ENCODE data around the gene CAMK1D. TPM values are rescaled to one million over a fixed set of nuclear protein-coding genes. Genes with fewer than 3 reads are reported as not detected.

Gene CAMK1D
- total RNA-seq, 2 experiments from 2014 or later, result 7.5 to 9.0 TPM

DNA sequence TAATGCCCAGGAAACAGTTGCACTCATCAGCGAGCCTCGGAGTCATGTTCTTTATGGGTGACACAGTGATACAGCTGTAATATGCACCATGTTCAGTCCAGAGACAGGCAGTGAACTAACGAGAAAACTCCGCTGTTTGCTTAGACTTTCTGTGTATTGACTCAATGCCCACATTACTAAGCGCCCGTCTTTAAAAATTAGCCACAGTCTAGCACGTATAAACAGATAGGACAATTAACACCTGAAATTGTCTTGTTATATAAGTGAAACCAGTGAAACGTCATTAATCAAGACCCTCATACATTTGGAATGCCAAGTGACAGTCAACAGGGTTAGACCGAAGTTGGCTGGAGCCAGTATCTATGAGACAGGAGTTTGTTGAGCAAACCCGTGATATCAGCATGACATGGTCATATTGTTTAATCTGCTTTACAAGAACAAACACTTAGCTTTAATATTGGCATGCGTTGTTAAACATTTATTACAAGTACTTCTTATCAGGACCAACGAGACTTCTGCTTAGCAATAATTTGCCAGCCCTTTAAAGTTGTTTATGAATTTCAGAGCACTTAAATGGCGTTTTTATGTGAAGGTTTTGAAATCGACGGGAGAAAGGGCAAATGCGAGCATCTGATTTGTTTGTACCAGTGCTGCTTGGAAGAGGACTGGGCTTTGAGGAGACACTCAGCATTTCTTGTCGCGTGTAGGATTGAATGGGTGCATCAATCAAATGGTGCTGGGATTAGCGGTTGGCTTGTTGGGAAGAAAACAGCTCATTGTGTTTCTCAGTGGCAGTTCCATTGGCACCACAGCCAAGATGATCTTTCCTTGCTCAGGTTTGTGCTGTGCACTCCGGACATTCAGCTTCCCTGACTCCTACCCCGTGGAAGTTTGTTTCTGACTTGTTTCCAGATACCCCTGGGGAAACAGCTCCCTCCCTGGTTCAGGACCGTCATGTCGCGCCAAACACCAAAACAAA is 56.3 kb downstream of the CAMK1D start:
- DNase-seq, result no peak
- Mint-ChIP-seq H3K9me3 (peaks cover 1% of the 10 kb centered on the region), H3K27me3 (peaks cover 5% of the 10 kb centered on the region), H3K4me1 (peaks cover 16% of the 10 kb centered on the region), H3K36me3 (peaks cover 1% of the 10 kb centered on the region), H3K4me3 (no peak overlapping the region), H3K27ac (no peak overlapping the region)
- no peak for ATAC-seq (ENCODE audit: low read depth)
- POLR2A ChIA-PET, result interaction anchor here (0.6 to 1.2 kb wide), 2 partner anchors 57 to 1179 kb away, joined by 3 read pairs; no protein-coding TSS in a partner anchor

DNA sequence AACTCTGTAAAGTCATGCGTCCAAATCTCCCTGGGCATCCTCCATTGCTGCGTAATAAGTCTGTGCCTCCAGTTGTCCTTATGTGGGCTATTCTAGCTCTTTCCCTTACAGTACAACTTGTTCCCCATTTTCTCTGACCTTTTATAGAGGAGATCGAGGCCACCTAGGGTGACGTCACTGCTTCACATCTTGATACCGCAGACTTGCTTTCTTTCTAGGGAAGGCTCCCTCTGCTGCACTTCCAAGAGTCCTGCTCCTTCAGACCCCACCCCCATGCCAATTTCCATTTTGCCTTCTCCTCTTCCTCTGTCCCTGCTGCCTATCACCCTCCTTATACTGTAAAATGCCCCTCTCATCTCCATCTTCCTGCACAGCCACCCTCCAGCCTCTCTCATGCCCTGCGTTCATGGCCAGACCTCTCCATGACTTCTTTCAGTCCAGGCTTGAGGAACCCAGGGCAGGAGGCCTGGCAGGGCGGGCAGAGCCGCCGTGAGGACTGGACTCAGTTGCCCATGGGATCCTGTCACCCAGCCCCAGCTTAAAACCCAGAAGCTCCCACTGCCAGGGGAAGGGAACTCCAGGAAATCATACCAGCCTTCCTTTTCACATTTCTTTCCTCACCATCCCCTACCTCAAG is 57.5 kb downstream of the CAMK1D start:
- Mint-ChIP-seq H3K9me3 (peaks cover 1% of the 10 kb centered on the region), H3K36me3 (peaks cover 1% of the 10 kb centered on the region), H3K27ac (no peak overlapping the region), H3K4me3 (no peak overlapping the region), H3K4me1 (peaks cover 16% of the 10 kb centered on the region), H3K27me3 (peaks cover 5% of the 10 kb centered on the region)
- ATAC-seq (ENCODE audit: low read depth), result no peak
- POLR2A ChIA-PET, result interaction anchor here (0.6 kb wide), 1 partner anchor 1029 kb away, joined by 4 read pairs; no protein-coding TSS in a partner anchor
- no peak for DNase-seq

GRCh38 chr10:12408472-12408871 is 59.1 kb downstream of the CAMK1D start:
- H3K27ac Mint-ChIP-seq, result no peak overlapping the region
- peak; percentile 4 for DNase-seq
- ATAC-seq (ENCODE audit: low read depth), result no peak
- H3K36me3 Mint-ChIP-seq, result peaks cover 4% of the 10 kb centered on the region
- H3K27me3 Mint-ChIP-seq, result peaks cover 5% of the 10 kb centered on the region
- POLR2A ChIA-PET, result no interaction called here
- no peak overlapping the region for H3K4me3 Mint-ChIP-seq
- H3K9me3 Mint-ChIP-seq, result peaks cover 4% of the 10 kb centered on the region
- peaks cover 25% of the 10 kb centered on the region for H3K4me1 Mint-ChIP-seq

- H3K4me3 Mint-ChIP-seq, result no peak overlapping the region
- DNase-seq (no peak), ATAC-seq (ENCODE audit: low read depth) (no peak)
- no peak overlapping the region for H3K27ac Mint-ChIP-seq
- POLR2A ChIA-PET, result no interaction called here
- H3K36me3 Mint-ChIP-seq, result peaks cover 6% of the 10 kb centered on the region
- peaks cover 5% of the 10 kb centered on the region for H3K27me3 Mint-ChIP-seq
- peaks cover 25% of the 10 kb centered on the region for H3K4me1 Mint-ChIP-seq
- peaks cover 4% of the 10 kb centered on the region for H3K9me3 Mint-ChIP-seq
Observed at GRCh38 chr10:12409161-12409560, 59.8 kb downstream of the CAMK1D start.

DNA sequence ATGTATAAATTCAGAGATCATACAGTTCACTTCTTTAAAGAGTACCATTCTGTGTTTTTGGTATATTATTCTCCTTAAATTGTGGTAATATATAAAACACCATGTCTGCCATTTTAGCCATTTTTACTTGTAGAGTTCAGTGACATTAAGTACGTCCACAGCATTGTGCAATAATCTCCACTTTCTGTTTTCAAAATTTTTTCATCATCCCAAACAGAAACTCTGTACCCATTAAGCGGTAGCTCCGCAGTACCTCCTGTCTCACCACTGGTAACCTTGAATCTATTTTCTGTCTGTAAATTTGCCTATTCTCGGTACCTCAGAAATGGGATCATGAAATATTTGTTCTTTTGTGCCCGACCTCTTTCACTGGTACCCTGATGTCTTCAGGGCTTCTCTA is 60.3 kb downstream of the CAMK1D start:
- Mint-ChIP-seq H3K27ac (no peak overlapping the region), H3K9me3 (peaks cover 4% of the 10 kb centered on the region), H3K36me3 (peaks cover 9% of the 10 kb centered on the region), H3K4me3 (no peak overlapping the region), H3K4me1 (peaks cover 25% of the 10 kb centered on the region), H3K27me3 (peaks cover 5% of the 10 kb centered on the region)
- DNase-seq, result no peak
- ATAC-seq (ENCODE audit: low read depth), result no peak
- POLR2A ChIA-PET, result no interaction called here

DNA sequence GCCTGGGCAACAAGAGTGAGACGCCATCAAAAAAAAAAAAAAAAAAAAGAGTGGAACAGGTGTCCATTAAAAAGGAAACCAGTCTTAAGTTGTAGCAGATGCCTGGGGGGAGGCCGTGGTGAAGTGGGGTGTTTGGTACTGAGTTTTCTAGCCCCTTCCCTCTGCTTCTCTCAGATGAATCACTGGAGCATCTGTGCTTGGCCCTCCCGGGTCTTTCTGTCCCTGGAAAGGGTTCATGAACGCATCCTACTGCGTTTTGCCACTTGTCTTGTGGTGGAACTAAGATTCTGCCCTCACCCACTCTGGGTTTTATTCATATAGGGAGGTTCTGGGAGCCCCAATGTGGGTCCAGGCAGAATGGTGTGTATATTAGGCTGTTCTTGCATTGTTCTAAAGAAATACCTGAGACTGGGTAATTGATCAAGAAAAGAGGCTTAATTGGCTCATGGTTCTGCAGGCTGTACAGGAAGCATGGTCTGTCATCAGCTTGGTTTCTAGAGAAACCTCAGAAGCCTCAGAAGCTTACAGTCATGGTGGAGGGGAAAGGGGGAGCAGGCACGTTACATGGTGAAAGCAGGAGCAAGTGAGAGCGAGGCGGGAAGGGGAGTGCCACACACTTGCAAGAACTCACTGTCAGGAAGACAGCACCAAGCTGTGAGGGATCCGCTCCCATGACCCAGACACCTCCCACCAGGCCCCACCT is 63.5 kb downstream of the CAMK1D start:
- ATAC-seq (ENCODE audit: low read depth), result peak; percentile 91
- peak; percentile 52 for DNase-seq
- Mint-ChIP-seq H3K27ac (peak overlapping the region; percentile 34), H3K36me3 (peaks cover 8% of the 10 kb centered on the region), H3K27me3 (no peaks in the 10 kb centered on the region), H3K4me1 (peaks cover 20% of the 10 kb centered on the region), H3K4me3 (peak overlapping the region; percentile 13), H3K9me3 (peaks cover 4% of the 10 kb centered on the region)
- POLR2A ChIA-PET, result no interaction called here

DNA sequence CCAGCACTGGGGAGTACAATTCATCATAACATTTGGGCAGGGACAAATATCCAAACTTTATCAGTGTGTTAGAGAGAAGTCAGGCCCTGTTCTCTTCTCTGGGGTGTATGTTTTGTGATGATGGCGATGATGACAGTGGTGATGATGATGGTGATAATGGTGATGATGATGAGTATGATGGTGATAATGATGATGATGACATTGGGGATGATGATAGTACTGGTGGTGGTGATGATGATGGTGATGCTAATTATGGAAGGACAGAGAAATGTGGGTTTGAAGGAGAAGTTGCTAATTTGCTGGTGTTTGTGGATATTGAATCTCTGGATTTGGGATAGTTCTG is 64.0 kb downstream of the CAMK1D start:
- POLR2A ChIA-PET, result no interaction called here
- Mint-ChIP-seq H3K36me3 (peaks cover 8% of the 10 kb centered on the region), H3K9me3 (peaks cover 4% of the 10 kb centered on the region), H3K4me1 (peaks cover 20% of the 10 kb centered on the region), H3K4me3 (peak overlapping the region; percentile 13), H3K27me3 (no peaks in the 10 kb centered on the region), H3K27ac (peak overlapping the region; percentile 34)
- DNase-seq, result no peak
- no peak for ATAC-seq (ENCODE audit: low read depth)

DNA sequence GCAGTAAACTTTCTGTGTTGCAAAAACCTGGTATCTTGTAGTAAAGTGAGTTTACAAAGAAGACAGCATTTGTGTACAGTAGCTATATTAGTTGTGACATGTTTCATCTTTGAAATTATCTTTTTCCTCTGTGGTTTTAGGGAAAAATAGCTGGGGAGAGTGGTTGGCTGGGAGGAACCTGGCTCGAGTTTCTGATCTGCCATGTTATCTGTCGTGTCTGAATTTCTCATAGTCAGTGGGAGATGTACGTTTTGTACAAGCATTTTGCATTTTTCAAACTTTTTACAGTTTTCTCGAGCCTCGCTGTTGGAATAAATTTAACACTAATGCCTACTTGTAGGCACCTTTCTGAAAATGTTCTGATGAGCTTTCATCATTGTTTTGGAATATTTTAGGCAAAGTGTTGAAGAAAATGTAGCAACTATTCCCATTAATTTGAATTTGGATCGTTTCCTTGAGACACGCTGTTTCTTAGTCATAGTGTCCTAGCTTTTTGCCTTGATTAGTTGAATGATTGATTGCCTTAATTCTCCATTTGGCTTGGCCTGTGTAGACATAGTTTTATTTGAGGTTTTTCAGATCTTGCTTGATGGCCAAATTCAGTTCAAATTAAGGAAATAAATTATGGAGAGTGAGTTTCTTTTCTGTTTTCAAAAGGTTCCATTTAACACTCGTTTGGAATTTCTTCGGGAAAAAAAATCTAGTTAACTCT is 65.1 kb downstream of the CAMK1D start:
- POLR2A ChIA-PET, result no interaction called here
- Mint-ChIP-seq H3K27me3 (no peaks in the 10 kb centered on the region), H3K4me3 (no peak overlapping the region), H3K9me3 (peaks cover 3% of the 10 kb centered on the region), H3K27ac (no peak overlapping the region), H3K36me3 (peaks cover 8% of the 10 kb centered on the region), H3K4me1 (peaks cover 24% of the 10 kb centered on the region)
- DNase-seq, result no peak
- ATAC-seq (ENCODE audit: low read depth), result no peak

DNA sequence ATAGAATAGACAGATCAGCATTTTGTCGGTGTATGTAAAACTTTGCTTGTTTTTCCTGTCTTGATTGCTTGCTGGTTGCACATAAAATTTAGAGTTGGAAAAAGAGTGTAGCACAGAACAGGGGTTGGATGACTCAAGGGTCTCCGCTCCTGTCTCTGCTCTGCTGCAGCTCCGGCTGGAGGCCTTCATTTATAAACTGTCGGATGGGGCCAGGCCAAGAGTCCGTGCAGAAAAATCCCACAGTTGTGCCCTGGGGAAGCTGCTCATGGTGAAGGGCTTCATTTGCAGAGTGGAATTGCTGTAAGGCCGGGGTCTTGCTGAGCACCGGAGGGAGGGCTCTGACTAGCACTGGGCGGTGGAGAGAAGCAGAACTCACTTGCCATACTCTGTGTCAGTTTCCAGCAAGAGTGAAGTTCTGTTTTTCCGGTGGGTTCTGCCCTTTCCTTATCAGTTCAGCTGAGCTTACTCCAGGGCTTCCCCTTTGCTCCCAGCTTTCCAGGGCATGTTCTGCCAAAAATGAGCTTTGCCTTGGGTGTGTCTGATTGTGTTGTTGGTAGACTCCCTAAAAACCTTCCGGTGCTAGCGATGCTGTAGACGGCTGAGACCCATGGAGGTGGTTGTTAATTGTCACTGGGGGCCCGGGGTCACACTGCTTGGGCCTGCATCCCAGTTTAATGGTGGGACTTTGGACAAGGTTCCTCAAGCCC is 67.2 kb downstream of the CAMK1D start:
- peaks cover 22% of the 10 kb centered on the region for H3K4me1 Mint-ChIP-seq
- H3K27me3 Mint-ChIP-seq, result peaks cover 2% of the 10 kb centered on the region
- H3K27ac Mint-ChIP-seq, result no peak overlapping the region
- ATAC-seq (ENCODE audit: low read depth) (no peak), DNase-seq (no peak)
- peaks cover 8% of the 10 kb centered on the region for H3K36me3 Mint-ChIP-seq
- H3K4me3 Mint-ChIP-seq, result no peak overlapping the region
- peaks cover 3% of the 10 kb centered on the region for H3K9me3 Mint-ChIP-seq
- POLR2A ChIA-PET, result no interaction called here

- H3K27me3 Mint-ChIP-seq, result peaks cover 2% of the 10 kb centered on the region
- POLR2A ChIA-PET, result no interaction called here
- H3K27ac Mint-ChIP-seq, result no peak overlapping the region
- H3K36me3 Mint-ChIP-seq, result peaks cover 8% of the 10 kb centered on the region
- ATAC-seq (ENCODE audit: low read depth) (no peak), DNase-seq (no peak)
- H3K4me1 Mint-ChIP-seq, result peaks cover 22% of the 10 kb centered on the region
- no peak overlapping the region for H3K4me3 Mint-ChIP-seq
- peaks cover 3% of the 10 kb centered on the region for H3K9me3 Mint-ChIP-seq
Observed at GRCh38 chr10:12417331-12417730, 68.0 kb downstream of the CAMK1D start.

DNA sequence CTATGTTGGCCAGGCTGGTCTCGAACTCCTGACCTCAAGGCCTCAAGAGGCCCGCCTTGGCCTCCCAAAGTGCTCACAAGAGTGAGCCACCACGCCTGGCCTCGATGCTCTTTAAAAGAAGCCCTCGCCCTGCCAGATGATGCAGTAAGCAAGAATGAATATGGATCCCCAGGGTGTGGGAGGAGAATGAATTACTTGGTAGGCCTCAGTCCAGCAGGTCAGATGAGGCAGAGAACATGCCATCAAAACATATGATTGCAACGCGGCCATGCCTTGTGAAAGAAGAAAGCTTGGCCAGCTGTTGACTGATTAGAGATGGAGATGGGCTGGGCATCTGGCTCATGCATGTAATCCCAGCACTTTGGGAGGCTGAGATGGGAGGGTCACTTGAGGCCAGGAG is 68.7 kb downstream of the CAMK1D start:
- Mint-ChIP-seq H3K4me1 (peaks cover 17% of the 10 kb centered on the region), H3K36me3 (peaks cover 8% of the 10 kb centered on the region), H3K27me3 (peaks cover 2% of the 10 kb centered on the region), H3K27ac (no peak overlapping the region), H3K9me3 (peaks cover 3% of the 10 kb centered on the region), H3K4me3 (no peak overlapping the region)
- ATAC-seq (ENCODE audit: low read depth) (no peak), DNase-seq (no peak)
- POLR2A ChIA-PET, result no interaction called here

DNA sequence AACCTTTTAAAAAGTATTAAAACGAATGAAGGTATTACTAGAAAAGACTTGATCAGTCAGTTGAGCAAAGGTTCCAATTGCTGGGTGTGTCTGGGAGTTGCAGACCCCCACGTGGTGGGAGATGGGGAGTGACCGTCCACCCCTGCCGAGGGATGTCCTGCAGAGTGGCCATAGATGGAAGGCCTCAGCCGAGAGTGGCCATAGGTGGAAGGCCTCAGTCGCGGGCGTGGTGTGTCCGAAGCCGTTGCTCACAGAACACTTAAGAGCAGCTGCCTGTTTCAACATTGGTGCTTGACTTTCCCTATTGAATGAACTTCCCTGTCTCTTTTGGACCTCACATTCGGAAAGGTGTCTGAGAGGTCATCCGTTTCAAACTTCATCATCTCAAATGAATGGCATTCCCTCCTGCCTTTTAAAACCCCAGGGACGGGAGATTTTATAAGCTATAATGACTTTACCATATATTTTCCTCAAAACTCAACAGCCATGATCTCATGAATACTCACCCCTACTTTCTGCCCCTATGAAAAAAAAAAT is 69.4 kb downstream of the CAMK1D start:
- H3K4me3 Mint-ChIP-seq, result no peak overlapping the region
- peaks cover 13% of the 10 kb centered on the region for H3K4me1 Mint-ChIP-seq
- no peak overlapping the region for H3K27ac Mint-ChIP-seq
- peaks cover 2% of the 10 kb centered on the region for H3K27me3 Mint-ChIP-seq
- no peaks in the 10 kb centered on the region for H3K9me3 Mint-ChIP-seq
- no peak for ATAC-seq (ENCODE audit: low read depth)
- DNase-seq, result no peak
- peaks cover 5% of the 10 kb centered on the region for H3K36me3 Mint-ChIP-seq
- POLR2A ChIA-PET, result no interaction called here
